ENCODE data around the gene SMPDL3A.
"Not testable (repeated sequence)": the region's sequence is repeated elsewhere in the genome, so short reads cannot be mapped to it uniquely, and the experiment has no call there.

SMPDL3A gene, protein sequence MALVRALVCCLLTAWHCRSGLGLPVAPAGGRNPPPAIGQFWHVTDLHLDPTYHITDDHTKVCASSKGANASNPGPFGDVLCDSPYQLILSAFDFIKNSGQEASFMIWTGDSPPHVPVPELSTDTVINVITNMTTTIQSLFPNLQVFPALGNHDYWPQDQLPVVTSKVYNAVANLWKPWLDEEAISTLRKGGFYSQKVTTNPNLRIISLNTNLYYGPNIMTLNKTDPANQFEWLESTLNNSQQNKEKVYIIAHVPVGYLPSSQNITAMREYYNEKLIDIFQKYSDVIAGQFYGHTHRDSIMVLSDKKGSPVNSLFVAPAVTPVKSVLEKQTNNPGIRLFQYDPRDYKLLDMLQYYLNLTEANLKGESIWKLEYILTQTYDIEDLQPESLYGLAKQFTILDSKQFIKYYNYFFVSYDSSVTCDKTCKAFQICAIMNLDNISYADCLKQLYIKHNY

GRCh38 chr6:122789182-122790027, at the start of gene SMPDL3A:
Gene SMPDL3A (plus strand): TSS chr6:122789258. CDS start chr6:122789347, 89 bp downstream.
- ChIA-PET POLR2A (no interaction called here), CTCF (interaction anchor here (1.2 to 2.2 kb wide), 3 partner anchors 10 to 50 kb away, joined by 3 to 25 read pairs (median 5); no protein-coding TSS in a partner anchor)
- DNase-seq (ENCODE audit: extremely low spot score) = peak; percentile 58
- peak; percentile 28 for TF ChIP-seq CTCF (IDR thresholded peaks at IDR 0.05; ENCODE audit: control extremely low read depth, extremely low read depth, low read depth, missing control alignments)

GRCh38 chr6:122740091-122740490, 49.0 kb upstream of the SMPDL3A start:
- CTCF ChIA-PET = interaction anchor here (0.8 to 9.3 kb wide), 4 partner anchors 9 to 99 kb away, joined by 3 to 75 read pairs (median 10); no protein-coding TSS in a partner anchor

DNA sequence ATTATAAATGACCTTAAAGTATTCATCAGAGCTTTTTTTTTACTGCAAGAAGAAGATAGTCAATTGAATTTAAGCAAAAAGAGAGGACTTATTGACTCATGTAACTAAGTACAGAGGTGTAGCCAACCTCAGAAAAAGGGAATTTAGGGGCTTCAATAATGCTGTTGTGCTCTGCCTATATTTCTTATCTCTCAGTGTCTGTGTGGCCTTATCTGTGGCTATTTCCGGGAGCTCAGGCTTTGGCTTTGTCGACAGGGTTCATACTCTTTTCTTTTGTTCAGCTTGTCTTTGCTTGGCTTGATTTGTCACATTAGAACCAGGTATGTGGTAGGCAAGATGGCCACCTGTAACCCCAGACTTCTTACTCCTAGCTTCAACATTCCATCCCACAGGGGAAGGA, 48.1 kb upstream of the SMPDL3A start:
- CTCF ChIA-PET = interaction anchor here (1.5 to 9.3 kb wide), 3 partner anchors 10 to 98 kb away, joined by 3 to 75 read pairs (median 15); no protein-coding TSS in a partner anchor
- no peak for TF ChIP-seq CTCF (IDR thresholded peaks at IDR 0.05; ENCODE audit: control extremely low read depth, extremely low read depth, low read depth, missing control alignments)
- DNase-seq (ENCODE audit: extremely low spot score) = no peak
- POLR2A ChIA-PET = no interaction called here

More at GRCh38 chr6:122740091-122740490, 49.0 kb upstream of the SMPDL3A start:
- TF ChIP-seq CTCF (IDR thresholded peaks at IDR 0.05; ENCODE audit: control extremely low read depth, extremely low read depth, low read depth, missing control alignments) = no peak
- POLR2A ChIA-PET = no interaction called here
- no peak for DNase-seq (ENCODE audit: extremely low spot score)

DNA sequence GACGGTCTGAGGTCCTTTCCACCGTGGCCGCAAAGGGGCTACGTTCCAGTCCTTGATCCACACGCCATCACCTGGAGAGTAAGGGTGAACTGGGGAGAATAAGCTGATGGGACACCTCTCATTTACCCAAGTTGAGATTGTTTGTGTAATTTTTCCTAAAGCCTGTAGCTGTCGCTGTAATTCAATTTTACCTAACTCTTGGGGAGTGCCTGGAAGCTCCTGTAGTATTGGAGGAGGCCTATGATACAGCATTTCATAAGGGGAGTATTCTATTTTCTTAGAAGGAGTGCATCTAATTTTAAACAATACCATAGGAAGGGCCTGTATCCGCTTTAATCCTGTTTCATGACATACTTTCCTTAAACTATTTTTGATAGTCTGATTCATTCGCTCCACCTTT, 44.8 kb upstream of the SMPDL3A start:
- CTCF ChIA-PET = interaction anchor here (0.9 to 9.3 kb wide), 6 partner anchors 9 to 95 kb away, joined by 3 to 75 read pairs (median 8); no protein-coding TSS in a partner anchor
- POLR2A ChIA-PET; DNase-seq (ENCODE audit: extremely low spot score): not testable (repeated sequence)

DNA sequence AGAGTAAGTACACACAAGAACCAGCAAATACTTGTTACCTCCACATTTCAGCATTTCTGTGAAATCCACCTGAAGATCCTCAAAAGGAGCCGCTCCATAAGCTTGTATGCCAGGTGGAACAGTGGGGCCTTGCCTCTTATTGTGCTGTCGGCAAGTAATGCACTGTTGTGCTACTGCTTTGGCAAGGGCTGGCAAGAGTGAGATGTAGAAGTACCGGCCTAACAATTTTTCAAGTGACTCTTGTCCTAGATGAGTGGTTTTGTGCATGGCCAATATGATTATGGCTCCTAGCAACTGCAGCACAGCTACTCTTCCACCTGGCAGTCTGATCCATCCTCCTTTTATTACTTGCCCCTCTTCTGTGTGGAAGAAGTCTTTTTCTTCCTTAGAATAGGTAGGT, 44.2 kb upstream of the SMPDL3A start:
- DNase-seq (ENCODE audit: extremely low spot score); POLR2A ChIA-PET: not testable (repeated sequence)
- CTCF ChIA-PET = interaction anchor here (0.9 to 9.3 kb wide), 8 partner anchors 8 to 94 kb away, joined by 3 to 75 read pairs (median 5); no protein-coding TSS in a partner anchor

GRCh38 chr6:122746688-122747087, 42.4 kb upstream of the SMPDL3A start:
- no peak for DNase-seq (ENCODE audit: extremely low spot score)
- POLR2A ChIA-PET = no interaction called here
- no peak for TF ChIP-seq CTCF (IDR thresholded peaks at IDR 0.05; ENCODE audit: control extremely low read depth, extremely low read depth, low read depth, missing control alignments)
- CTCF ChIA-PET = interaction anchor here (1.2 to 9.3 kb wide), 3 partner anchors 16 to 104 kb away, joined by 3 to 75 read pairs (median 26); no protein-coding TSS in a partner anchor

DNA sequence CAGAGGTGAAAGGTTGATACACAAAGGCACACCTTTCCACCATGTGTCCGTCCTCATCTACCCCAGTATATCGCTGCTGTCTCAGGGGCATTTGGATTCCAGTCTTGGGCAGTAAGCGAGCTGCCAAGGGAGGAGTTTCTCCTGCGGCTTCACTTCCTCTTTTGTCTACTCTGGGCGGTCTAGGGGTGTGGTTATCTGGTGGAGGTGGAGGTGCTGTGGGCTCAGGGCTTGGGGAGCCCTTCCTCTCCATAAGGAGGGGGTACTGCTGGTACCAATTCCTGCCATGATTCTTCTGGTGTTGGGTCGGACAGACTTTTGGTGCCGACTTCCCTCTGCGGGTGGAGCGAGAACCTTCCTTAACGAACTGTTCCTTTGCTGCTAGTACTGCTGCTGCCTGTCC, 41.5 kb upstream of the SMPDL3A start:
- no peak for TF ChIP-seq CTCF (IDR thresholded peaks at IDR 0.05; ENCODE audit: control extremely low read depth, extremely low read depth, low read depth, missing control alignments)
- no peak for DNase-seq (ENCODE audit: extremely low spot score)
- ChIA-PET CTCF (interaction anchor here (2.5 kb wide), 1 partner anchor 91 kb away, joined by 12 read pairs; no protein-coding TSS in a partner anchor), POLR2A (interaction anchor here (0.6 kb wide), 1 partner anchor 378 kb away, joined by 3 read pairs; no protein-coding TSS in a partner anchor)

GRCh38 chr6:122748945-122749344, 40.1 kb upstream of the SMPDL3A start:
- CTCF ChIA-PET = interaction anchor here (2.5 kb wide), 1 partner anchor 90 kb away, joined by 12 read pairs; no protein-coding TSS in a partner anchor
- DNase-seq (ENCODE audit: extremely low spot score); POLR2A ChIA-PET: not testable (repeated sequence)

Data from GM10248 (cell line).